H1 (cell line): ENCODE results near the gene BOLA3. TPM values are rescaled to one million over a fixed set of nuclear protein-coding genes. Genes with fewer than 3 reads are reported as not detected.

ENCODE experiments used
- GTF2F1 ChIP-seq: IDR thresholded peaks from 2 replicates; pipeline ENCODE4 v1.6.1; 2012; ENCODE audit warnings: low read depth, low read length, improper control_type of control experiment, borderline replicate concordance
- KDM5A ChIP-seq: fragments of 200-600 bp; IDR thresholded peaks from 2 replicates; pipeline ENCODE4 v1.7.1; 2012; ENCODE audit warnings: mild to moderate bottlenecking, low read length, inconsistent platforms, mixed read lengths
- RFX5 ChIP-seq: IDR thresholded peaks from 2 replicates; pipeline ENCODE4 v1.6.1; 2011; ENCODE audit warnings: low read depth, low read length, improper control_type of control experiment, borderline replicate concordance
- RNF2 ChIP-seq: fragments of 200-900, 300-1000 bp; sonication (generic); IDR thresholded peaks from 2 replicates; pipeline ENCODE4 v1.7.1; 2016; ENCODE audit warnings: borderline replicate concordance, low read depth, mild to moderate bottlenecking, antibody characterized with exemption, low read length; ENCODE audit not compliant: poor library complexity, severe bottlenecking; ENCODE audit errors: missing control alignments
- SIN3A ChIP-seq, 2 experiments: IDR thresholded peaks in 1 of 2; conservative IDR thresholded peaks in 1 of 2; 2 replicates each; pipeline ENCODE4 v1.6.1; 2011 to 2012; ENCODE audit warnings: low read length in 2 of 2, improper control_type of control experiment in 1 of 2, low read depth in 1 of 2, mild to moderate bottlenecking in 1 of 2
- SP1 ChIP-seq: IDR thresholded peaks from 2 replicates; pipeline ENCODE4 v1.6.1; 2011; ENCODE audit warnings: low read depth, low read length
- polyA plus RNA-seq, 7 experiments: library from polyadenylated mRNA; depleted of rRNA in 3 of 7; stranded (reverse) in 5 of 7; unstranded in 2 of 7; fragments of >200 nt in 5 of 7; fragments of 200-250 nt in 2 of 7; gene quantifications; 1 replicate in 5 of 7; 2 replicates in 1 of 7; 4 replicates in 1 of 7; pipeline versions ENCODE4 v1.2.1 to v1.2.3, GENCODE V29; 2011 to 2013; ENCODE audit warnings: missing spikeins in 2 of 7, mixed read lengths in 2 of 7
- total RNA-seq: library from RNA; stranded (reverse); fragmentation: NEBNext Ultra II Directional; extraction: Animal tissue kit (Norgen Biotek cat#: 25700); gene quantifications from 2 replicates; pipeline ENCODE4 v1.2.1, GENCODE V29; 2021
- TF ChIP-seq, protein P1 (sequence below): fragments of 300-600 bp; sonication (generic); IDR thresholded peaks from 2 replicates; pipeline ENCODE4 v1.7.1; 2012; ENCODE audit warnings: low read length, moderate library complexity, mild to moderate bottlenecking, inconsistent platforms; ENCODE audit not compliant: insufficient replicate concordance
- TF ChIP-seq, protein P2 (sequence below): IDR thresholded peaks from 2 replicates; pipeline ENCODE4 v1.6.1; 2011; ENCODE audit warnings: low read length, improper control_type of control experiment

The BOLA3 gene
- total and polyA plus RNA-seq, 2 of the 8 experiments (the other 6 are each of a cell fraction or from before 2014, with no cell fraction given), result 46.1 to 67.3 TPM

DNA sequence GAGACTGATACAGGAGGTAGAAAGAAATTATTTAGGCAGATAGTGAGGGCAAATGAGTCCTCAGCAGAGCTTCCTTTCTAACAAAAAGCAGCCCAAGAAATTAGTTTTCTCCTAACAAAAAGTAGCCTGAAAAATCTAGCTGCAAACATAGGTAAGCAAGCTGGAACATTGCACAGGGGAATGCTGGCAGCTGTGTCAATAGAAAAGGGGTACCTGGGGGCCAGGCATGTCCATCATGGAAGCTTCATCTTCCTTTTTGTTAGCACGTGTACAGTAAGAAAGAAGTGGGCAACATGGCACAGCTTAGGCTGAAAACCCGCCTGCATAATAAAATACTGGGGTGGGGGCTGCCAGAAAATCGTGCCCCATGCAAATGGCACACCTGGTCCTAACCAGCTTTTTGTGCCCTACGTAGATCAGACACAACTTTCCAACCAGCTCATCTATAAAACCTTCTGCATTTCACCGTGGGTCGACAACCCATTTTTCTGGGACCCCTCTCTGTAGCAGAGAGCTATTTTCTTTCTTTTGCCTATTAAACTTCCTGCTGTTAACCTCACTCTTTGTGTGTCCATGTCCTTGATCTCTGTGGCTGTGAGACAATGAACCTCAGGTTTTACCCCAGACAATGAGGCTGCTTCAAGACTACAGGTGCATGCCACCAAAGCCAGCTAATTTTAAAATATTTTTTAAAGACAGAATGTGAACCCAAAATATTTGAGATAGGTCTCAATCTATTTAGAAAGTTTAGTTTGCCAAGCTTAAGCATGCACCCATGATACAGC lies 44.1 kb upstream of the BOLA3 start (continued):
- TF ChIP-seq, protein P1, sequence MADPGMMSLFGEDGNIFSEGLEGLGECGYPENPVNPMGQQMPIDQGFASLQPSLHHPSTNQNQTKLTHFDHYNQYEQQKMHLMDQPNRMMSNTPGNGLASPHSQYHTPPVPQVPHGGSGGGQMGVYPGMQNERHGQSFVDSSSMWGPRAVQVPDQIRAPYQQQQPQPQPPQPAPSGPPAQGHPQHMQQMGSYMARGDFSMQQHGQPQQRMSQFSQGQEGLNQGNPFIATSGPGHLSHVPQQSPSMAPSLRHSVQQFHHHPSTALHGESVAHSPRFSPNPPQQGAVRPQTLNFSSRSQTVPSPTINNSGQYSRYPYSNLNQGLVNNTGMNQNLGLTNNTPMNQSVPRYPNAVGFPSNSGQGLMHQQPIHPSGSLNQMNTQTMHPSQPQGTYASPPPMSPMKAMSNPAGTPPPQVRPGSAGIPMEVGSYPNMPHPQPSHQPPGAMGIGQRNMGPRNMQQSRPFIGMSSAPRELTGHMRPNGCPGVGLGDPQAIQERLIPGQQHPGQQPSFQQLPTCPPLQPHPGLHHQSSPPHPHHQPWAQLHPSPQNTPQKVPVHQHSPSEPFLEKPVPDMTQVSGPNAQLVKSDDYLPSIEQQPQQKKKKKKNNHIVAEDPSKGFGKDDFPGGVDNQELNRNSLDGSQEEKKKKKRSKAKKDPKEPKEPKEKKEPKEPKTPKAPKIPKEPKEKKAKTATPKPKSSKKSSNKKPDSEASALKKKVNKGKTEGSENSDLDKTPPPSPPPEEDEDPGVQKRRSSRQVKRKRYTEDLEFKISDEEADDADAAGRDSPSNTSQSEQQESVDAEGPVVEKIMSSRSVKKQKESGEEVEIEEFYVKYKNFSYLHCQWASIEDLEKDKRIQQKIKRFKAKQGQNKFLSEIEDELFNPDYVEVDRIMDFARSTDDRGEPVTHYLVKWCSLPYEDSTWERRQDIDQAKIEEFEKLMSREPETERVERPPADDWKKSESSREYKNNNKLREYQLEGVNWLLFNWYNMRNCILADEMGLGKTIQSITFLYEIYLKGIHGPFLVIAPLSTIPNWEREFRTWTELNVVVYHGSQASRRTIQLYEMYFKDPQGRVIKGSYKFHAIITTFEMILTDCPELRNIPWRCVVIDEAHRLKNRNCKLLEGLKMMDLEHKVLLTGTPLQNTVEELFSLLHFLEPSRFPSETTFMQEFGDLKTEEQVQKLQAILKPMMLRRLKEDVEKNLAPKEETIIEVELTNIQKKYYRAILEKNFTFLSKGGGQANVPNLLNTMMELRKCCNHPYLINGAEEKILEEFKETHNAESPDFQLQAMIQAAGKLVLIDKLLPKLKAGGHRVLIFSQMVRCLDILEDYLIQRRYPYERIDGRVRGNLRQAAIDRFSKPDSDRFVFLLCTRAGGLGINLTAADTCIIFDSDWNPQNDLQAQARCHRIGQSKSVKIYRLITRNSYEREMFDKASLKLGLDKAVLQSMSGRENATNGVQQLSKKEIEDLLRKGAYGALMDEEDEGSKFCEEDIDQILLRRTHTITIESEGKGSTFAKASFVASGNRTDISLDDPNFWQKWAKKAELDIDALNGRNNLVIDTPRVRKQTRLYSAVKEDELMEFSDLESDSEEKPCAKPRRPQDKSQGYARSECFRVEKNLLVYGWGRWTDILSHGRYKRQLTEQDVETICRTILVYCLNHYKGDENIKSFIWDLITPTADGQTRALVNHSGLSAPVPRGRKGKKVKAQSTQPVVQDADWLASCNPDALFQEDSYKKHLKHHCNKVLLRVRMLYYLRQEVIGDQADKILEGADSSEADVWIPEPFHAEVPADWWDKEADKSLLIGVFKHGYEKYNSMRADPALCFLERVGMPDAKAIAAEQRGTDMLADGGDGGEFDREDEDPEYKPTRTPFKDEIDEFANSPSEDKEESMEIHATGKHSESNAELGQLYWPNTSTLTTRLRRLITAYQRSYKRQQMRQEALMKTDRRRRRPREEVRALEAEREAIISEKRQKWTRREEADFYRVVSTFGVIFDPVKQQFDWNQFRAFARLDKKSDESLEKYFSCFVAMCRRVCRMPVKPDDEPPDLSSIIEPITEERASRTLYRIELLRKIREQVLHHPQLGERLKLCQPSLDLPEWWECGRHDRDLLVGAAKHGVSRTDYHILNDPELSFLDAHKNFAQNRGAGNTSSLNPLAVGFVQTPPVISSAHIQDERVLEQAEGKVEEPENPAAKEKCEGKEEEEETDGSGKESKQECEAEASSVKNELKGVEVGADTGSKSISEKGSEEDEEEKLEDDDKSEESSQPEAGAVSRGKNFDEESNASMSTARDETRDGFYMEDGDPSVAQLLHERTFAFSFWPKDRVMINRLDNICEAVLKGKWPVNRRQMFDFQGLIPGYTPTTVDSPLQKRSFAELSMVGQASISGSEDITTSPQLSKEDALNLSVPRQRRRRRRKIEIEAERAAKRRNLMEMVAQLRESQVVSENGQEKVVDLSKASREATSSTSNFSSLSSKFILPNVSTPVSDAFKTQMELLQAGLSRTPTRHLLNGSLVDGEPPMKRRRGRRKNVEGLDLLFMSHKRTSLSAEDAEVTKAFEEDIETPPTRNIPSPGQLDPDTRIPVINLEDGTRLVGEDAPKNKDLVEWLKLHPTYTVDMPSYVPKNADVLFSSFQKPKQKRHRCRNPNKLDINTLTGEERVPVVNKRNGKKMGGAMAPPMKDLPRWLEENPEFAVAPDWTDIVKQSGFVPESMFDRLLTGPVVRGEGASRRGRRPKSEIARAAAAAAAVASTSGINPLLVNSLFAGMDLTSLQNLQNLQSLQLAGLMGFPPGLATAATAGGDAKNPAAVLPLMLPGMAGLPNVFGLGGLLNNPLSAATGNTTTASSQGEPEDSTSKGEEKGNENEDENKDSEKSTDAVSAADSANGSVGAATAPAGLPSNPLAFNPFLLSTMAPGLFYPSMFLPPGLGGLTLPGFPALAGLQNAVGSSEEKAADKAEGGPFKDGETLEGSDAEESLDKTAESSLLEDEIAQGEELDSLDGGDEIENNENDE, result no peak
- TF ChIP-seq RFX5 (no peak), SIN3A (conservative IDR thresholded peaks at IDR 0.05 in 1 of 2, IDR thresholded peaks at IDR 0.05 in 1 of 2; ENCODE audit: low read depth in 1 of 2, low read length in 2 of 2) (no peak), RNF2 (no peak), SP1 (no peak), KDM5A (no peak), GTF2F1 (no peak)
- TF ChIP-seq, protein P2, sequence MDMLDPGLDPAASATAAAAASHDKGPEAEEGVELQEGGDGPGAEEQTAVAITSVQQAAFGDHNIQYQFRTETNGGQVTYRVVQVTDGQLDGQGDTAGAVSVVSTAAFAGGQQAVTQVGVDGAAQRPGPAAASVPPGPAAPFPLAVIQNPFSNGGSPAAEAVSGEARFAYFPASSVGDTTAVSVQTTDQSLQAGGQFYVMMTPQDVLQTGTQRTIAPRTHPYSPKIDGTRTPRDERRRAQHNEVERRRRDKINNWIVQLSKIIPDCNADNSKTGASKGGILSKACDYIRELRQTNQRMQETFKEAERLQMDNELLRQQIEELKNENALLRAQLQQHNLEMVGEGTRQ, result no peak
